CD8-positive, alpha-beta memory T cell (primary cell): ENCODE results near the gene PC. TPM values are rescaled to one million over a fixed set of nuclear protein-coding genes. Genes with fewer than 3 reads are reported as not detected.

Source experiments
- CTCF ChIA-PET: fragments of 350-600 bp; sonication (Branson Sonifier 250); formaldehyde crosslinking; loops from one replicate; lab custom pipeline; 2021; ENCODE audit warnings: antibody characterized with exemption; lab: Charles Lee
- POLR2A ChIA-PET: fragments of 350-600 bp; sonication (Branson Sonifier 250); formaldehyde crosslinking; loops from one replicate; lab custom pipeline; 2021; ENCODE audit warnings: antibody characterized with exemption; lab: Charles Lee
- DNase-seq, 5 donors: peaks; one replicate each; pipeline versions ENCODE4 v3.0.0 to v3.0.0-alpha.2; 2020 to 2022; ENCODE audit warnings: mixed read lengths in 1 of 5
- H3K27ac ChIP-seq: one replicate; pipeline ENCODE4 v1.7.0; 2013; ENCODE audit warnings: low read depth, mild to moderate bottlenecking, low read length, moderate library complexity
- H3K27me3 ChIP-seq: 2 replicates; pipeline ENCODE4 v1.7.0; 2013; ENCODE audit warnings: low read length, mild to moderate bottlenecking; ENCODE audit not compliant: insufficient read depth, poor library complexity, severe bottlenecking
- H3K36me3 ChIP-seq: 2 replicates; pipeline ENCODE4 v1.7.0; 2013; ENCODE audit warnings: mild to moderate bottlenecking, low read length, moderate library complexity; ENCODE audit not compliant: insufficient read depth
- H3K4me1 ChIP-seq: 2 replicates; pipeline ENCODE4 v1.7.0; 2013; ENCODE audit warnings: mild to moderate bottlenecking, low read length, moderate library complexity; ENCODE audit not compliant: insufficient read depth
- H3K4me3 ChIP-seq: 2 replicates; pipeline ENCODE4 v1.7.0; 2013; ENCODE audit warnings: mild to moderate bottlenecking, low read length
- H3K9me3 ChIP-seq: 2 replicates; pipeline ENCODE4 v1.7.0; 2013; ENCODE audit warnings: mild to moderate bottlenecking, low read length
- H3K27ac Mint-ChIP-seq, 8 donors: one replicate each; pipeline ENCODE4 v1.8.0; 2020 to 2021; ENCODE audit warnings: mixed read lengths in 8 of 8, mild to moderate bottlenecking in 6 of 8, inconsistent platforms in 3 of 8, moderate library complexity in 3 of 8
- H3K27me3 Mint-ChIP-seq, 2 donors: one replicate each; pipeline ENCODE4 v1.8.0; 2020 to 2021; ENCODE audit warnings: mixed read lengths in 2 of 2, mild to moderate bottlenecking in 1 of 2, moderate library complexity in 1 of 2
- H3K36me3 Mint-ChIP-seq, 3 donors: one replicate each; pipeline ENCODE4 v1.8.0; 2020 to 2021; ENCODE audit warnings: mixed read lengths in 3 of 3, inconsistent platforms in 1 of 3, mild to moderate bottlenecking in 1 of 3
- H3K4me1 Mint-ChIP-seq, 3 donors: one replicate each; pipeline ENCODE4 v1.8.0; 2020 to 2021; ENCODE audit warnings: mixed read lengths in 3 of 3, inconsistent platforms in 1 of 3, mild to moderate bottlenecking in 1 of 3
- H3K4me3 Mint-ChIP-seq, 7 donors: one replicate each; pipeline ENCODE4 v1.8.0; 2020 to 2021; ENCODE audit warnings: mixed read lengths in 7 of 7, mild to moderate bottlenecking in 6 of 7, moderate library complexity in 4 of 7, inconsistent platforms in 2 of 7
- H3K9me3 Mint-ChIP-seq, 5 donors: one replicate each; pipeline ENCODE4 v1.8.0; 2020 to 2022; ENCODE audit warnings: mixed read lengths in 5 of 5, mild to moderate bottlenecking in 3 of 5, moderate library complexity in 2 of 5, inconsistent platforms in 1 of 5
- polyA plus RNA-seq: library from polyadenylated mRNA; unstranded; fragments of 300-500 nt; fragmentation: Illumina TruSeq; gene quantifications from one replicate; pipeline ENCODE4 v1.2.3, GENCODE V29; 2021
- total RNA-seq, 2 experiments: library from RNA; stranded (reverse); gene quantifications; one replicate each; pipeline ENCODE4 v1.2.3, GENCODE V29; 2021

Gene PC
- total and polyA plus RNA-seq, 3 experiments from 2014 or later = 6.6 to 9.6 (median 8.9) TPM

- Mint-ChIP-seq H3K4me1 (no peaks in the 10 kb centered on the region), H3K4me3 (no peak overlapping the region), H3K27me3 (peaks cover 5 to 12% of the 10 kb centered on the region in 2 donors), H3K27ac (peak overlapping the region in 1 of 8 donors; percentile 30), H3K9me3 (no peaks in the 10 kb centered on the region), H3K36me3 (no peaks in the 10 kb centered on the region)
- no peaks in the 10 kb centered on the region for H3K9me3 ChIP-seq
- no peak overlapping the region for H3K4me3 ChIP-seq
- H3K27ac ChIP-seq = no peak overlapping the region
- DNase-seq = no peak
- no peaks in the 10 kb centered on the region for H3K27me3 ChIP-seq
- POLR2A ChIA-PET = no interaction called here
- CTCF ChIA-PET = no interaction called here
- H3K4me1 ChIP-seq = no peaks in the 10 kb centered on the region
- no peaks in the 10 kb centered on the region for H3K36me3 ChIP-seq
These were observed 55.6 kb downstream of the PC start for GRCh38 chr11:66902486-66903177.

- no peak for DNase-seq
- H3K36me3 Mint-ChIP-seq = no peaks in the 10 kb centered on the region
- no peaks in the 10 kb centered on the region for H3K4me1 Mint-ChIP-seq
- no peaks in the 10 kb centered on the region for H3K9me3 Mint-ChIP-seq
- Histone ChIP-seq H3K36me3 (no peaks in the 10 kb centered on the region), H3K27ac (no peak overlapping the region), H3K4me3 (no peak overlapping the region), H3K9me3 (no peaks in the 10 kb centered on the region), H3K27me3 (no peaks in the 10 kb centered on the region), H3K4me1 (no peaks in the 10 kb centered on the region)
- ChIA-PET POLR2A (no interaction called here), CTCF (no interaction called here)
- peaks cover 5 to 12% of the 10 kb centered on the region in 2 donors for H3K27me3 Mint-ChIP-seq
- H3K27ac Mint-ChIP-seq = no peak overlapping the region
- H3K4me3 Mint-ChIP-seq = no peak overlapping the region
These were observed 56.2 kb downstream of the PC start for GRCh38 chr11:66901964-66902390.

- H3K4me1 Mint-ChIP-seq = no peaks in the 10 kb centered on the region
- H3K27ac Mint-ChIP-seq = no peak overlapping the region
- no peaks in the 10 kb centered on the region for H3K9me3 ChIP-seq
- H3K36me3 Mint-ChIP-seq = no peaks in the 10 kb centered on the region
- no peaks in the 10 kb centered on the region for H3K4me1 ChIP-seq
- no peaks in the 10 kb centered on the region for H3K36me3 ChIP-seq
- no peak overlapping the region for H3K4me3 Mint-ChIP-seq
- no peak overlapping the region for H3K4me3 ChIP-seq
- ChIA-PET CTCF (no interaction called here), POLR2A (no interaction called here)
- H3K27me3 ChIP-seq = no peaks in the 10 kb centered on the region
- H3K27me3 Mint-ChIP-seq = peaks cover 2 to 18% of the 10 kb centered on the region in 2 donors
- H3K27ac ChIP-seq = no peak overlapping the region
- no peak for DNase-seq
- H3K9me3 Mint-ChIP-seq = no peaks in the 10 kb centered on the region
These were observed 64.0 kb downstream of the PC start for GRCh38 chr11:66894141-66894540.

GRCh38 chr11:66892911-66893310 lies 65.3 kb downstream of the PC start:
- Histone ChIP-seq H3K27ac (no peak overlapping the region), H3K27me3 (no peaks in the 10 kb centered on the region), H3K9me3 (no peaks in the 10 kb centered on the region), H3K36me3 (no peaks in the 10 kb centered on the region), H3K4me3 (no peak overlapping the region), H3K4me1 (no peaks in the 10 kb centered on the region)
- H3K27ac Mint-ChIP-seq = no peak overlapping the region
- DNase-seq = no peak
- H3K36me3 Mint-ChIP-seq = no peaks in the 10 kb centered on the region
- no peak overlapping the region for H3K4me3 Mint-ChIP-seq
- H3K27me3 Mint-ChIP-seq = peaks cover 2 to 18% of the 10 kb centered on the region in 2 donors
- ChIA-PET POLR2A (no interaction called here), CTCF (no interaction called here)
- no peaks in the 10 kb centered on the region for H3K4me1 Mint-ChIP-seq
- H3K9me3 Mint-ChIP-seq = no peaks in the 10 kb centered on the region

GRCh38 chr11:66891851-66892660 lies 66.1 kb downstream of the PC start:
- no peaks in the 10 kb centered on the region for H3K4me1 ChIP-seq
- Mint-ChIP-seq H3K36me3 (no peaks in the 10 kb centered on the region), H3K27me3 (peaks cover 2 to 18% of the 10 kb centered on the region in 2 donors), H3K9me3 (no peaks in the 10 kb centered on the region), H3K4me1 (no peaks in the 10 kb centered on the region), H3K4me3 (no peak overlapping the region), H3K27ac (no peak overlapping the region)
- CTCF ChIA-PET = no interaction called here
- POLR2A ChIA-PET = no interaction called here
- H3K9me3 ChIP-seq = no peaks in the 10 kb centered on the region
- H3K36me3 ChIP-seq = no peaks in the 10 kb centered on the region
- H3K27me3 ChIP-seq = no peaks in the 10 kb centered on the region
- DNase-seq = no peak
- no peak overlapping the region for H3K4me3 ChIP-seq
- H3K27ac ChIP-seq = peak overlapping the region; percentile 26

- CTCF ChIA-PET = no interaction called here
- H3K9me3 Mint-ChIP-seq = no peaks in the 10 kb centered on the region
- no peaks in the 10 kb centered on the region for H3K27me3 ChIP-seq
These were observed 68.2 kb downstream of the PC start for GRCh38 chr11:66889960-66890359.

GRCh38 chr11:66888282-66888681 lies 69.9 kb downstream of the PC start:
- Histone ChIP-seq H3K27me3 (no peaks in the 10 kb centered on the region), H3K4me3 (no peak overlapping the region), H3K36me3 (no peaks in the 10 kb centered on the region), H3K27ac (no peak overlapping the region), H3K4me1 (no peaks in the 10 kb centered on the region), H3K9me3 (no peaks in the 10 kb centered on the region)
- Mint-ChIP-seq H3K27me3 (peaks cover 5 to 9% of the 10 kb centered on the region in 2 donors), H3K36me3 (no peaks in the 10 kb centered on the region), H3K9me3 (no peaks in the 10 kb centered on the region), H3K4me3 (no peak overlapping the region), H3K27ac (peak overlapping the region in 2 of 8 donors; percentile 47 to 58), H3K4me1 (no peaks in the 10 kb centered on the region)
- CTCF ChIA-PET = no interaction called here
- no peak for DNase-seq
- POLR2A ChIA-PET = no interaction called here

More at GRCh38 chr11:66889960-66890359, 68.2 kb downstream of the PC start:
- Histone ChIP-seq H3K9me3 (no peaks in the 10 kb centered on the region), H3K4me3 (no peak overlapping the region), H3K36me3 (no peaks in the 10 kb centered on the region), H3K4me1 (no peaks in the 10 kb centered on the region), H3K27ac (no peak overlapping the region)
- H3K27me3 Mint-ChIP-seq = peaks cover 6 to 18% of the 10 kb centered on the region in 2 donors
- no peaks in the 10 kb centered on the region for H3K36me3 Mint-ChIP-seq
- POLR2A ChIA-PET = no interaction called here
- DNase-seq = no peak
- H3K4me1 Mint-ChIP-seq = no peaks in the 10 kb centered on the region
- no peak overlapping the region for H3K4me3 Mint-ChIP-seq
- H3K27ac Mint-ChIP-seq = no peak overlapping the region

- peaks cover 5 to 6% of the 10 kb centered on the region in 2 donors for H3K27me3 Mint-ChIP-seq
- CTCF ChIA-PET = no interaction called here
- H3K4me3 ChIP-seq = no peak overlapping the region
- no peaks in the 10 kb centered on the region for H3K36me3 ChIP-seq
- H3K27ac ChIP-seq = no peak overlapping the region
- H3K4me3 Mint-ChIP-seq = no peak overlapping the region
- DNase-seq = no peak
- no peaks in the 10 kb centered on the region for H3K27me3 ChIP-seq
- no peaks in the 10 kb centered on the region for H3K9me3 Mint-ChIP-seq
- H3K36me3 Mint-ChIP-seq = no peaks in the 10 kb centered on the region
- no peaks in the 10 kb centered on the region for H3K9me3 ChIP-seq
- POLR2A ChIA-PET = no interaction called here
- no peaks in the 10 kb centered on the region for H3K4me1 Mint-ChIP-seq
- H3K27ac Mint-ChIP-seq = no peak overlapping the region
- H3K4me1 ChIP-seq = no peaks in the 10 kb centered on the region
These were observed 70.7 kb downstream of the PC start for GRCh38 chr11:66887526-66887925.
